Liver (tissue), 9 donors: Measurements from ENCODE around the gene ERBB2. TPM values are rescaled to one million over a fixed set of nuclear protein-coding genes. Genes with fewer than 3 reads are reported as not detected.

ENCODE experiments used
- DNase-seq: peaks from one replicate; pipeline ENCODE4 v3.0.0-alpha.2; 2017; ENCODE audit warnings: low spot score
- H3K27ac ChIP-seq, 2 donors: one replicate each; pipeline ENCODE4 v1.7.0; 2013; ENCODE audit warnings: inconsistent platforms in 2 of 2, low read length in 2 of 2, control low read depth in 1 of 2, low read depth in 1 of 2, mild to moderate bottlenecking in 1 of 2
- H3K27me3 ChIP-seq, 4 donors: one replicate each; pipeline versions ENCODE4 v1.6.1 to v1.7.0; 2013; ENCODE audit warnings: low read length in 3 of 4, inconsistent platforms in 1 of 4, mild to moderate bottlenecking in 1 of 4, moderate library complexity in 1 of 4; ENCODE audit not compliant: control insufficient read depth in 4 of 4, insufficient read depth in 4 of 4
- H3K36me3 ChIP-seq, 4 donors: one replicate each; pipeline versions ENCODE4 v1.6.1 to v1.7.0; 2013; ENCODE audit warnings: low read length in 3 of 4, mild to moderate bottlenecking in 3 of 4, low read depth in 1 of 4, moderate library complexity in 1 of 4; ENCODE audit not compliant: control insufficient read depth in 4 of 4, insufficient read depth in 3 of 4
- H3K4me1 ChIP-seq, 4 donors: one replicate each; pipeline versions ENCODE4 v1.6.1 to v1.7.0; 2013; ENCODE audit warnings: low read length in 3 of 4, mild to moderate bottlenecking in 3 of 4, moderate library complexity in 1 of 4; ENCODE audit not compliant: control insufficient read depth in 4 of 4, insufficient read depth in 4 of 4
- H3K4me3 ChIP-seq, 3 donors: one replicate each; pipeline versions ENCODE4 v1.6.1 to v1.7.0; 2013; ENCODE audit warnings: low read length in 3 of 3, control low read depth in 1 of 3, low read depth in 1 of 3, mild to moderate bottlenecking in 1 of 3
- H3K9ac ChIP-seq, 2 donors: one replicate each; pipeline ENCODE4 v1.7.0; 2013; ENCODE audit warnings: low read length in 2 of 2, mild to moderate bottlenecking in 2 of 2, moderate library complexity in 2 of 2, control low read depth in 1 of 2, low read depth in 1 of 2
- H3K9me3 ChIP-seq, 4 donors: one replicate each; pipeline versions ENCODE4 v1.6.1 to v1.7.0; 2013; ENCODE audit warnings: low read length in 3 of 4; ENCODE audit not compliant: control insufficient read depth in 4 of 4
- ATF3 ChIP-seq: IDR thresholded peaks from 2 replicates; pipeline ENCODE4 v1.6.1; 2016; ENCODE audit warnings: antibody characterized with exemption
- EGR1 ChIP-seq, 2 donors: IDR thresholded peaks; 2 replicates each; pipeline ENCODE4 v1.6.1; 2016 to 2018; ENCODE audit warnings: antibody characterized with exemption in 2 of 2, low read depth in 2 of 2
- FOXA1 ChIP-seq: IDR thresholded peaks from 2 replicates; pipeline ENCODE4 v1.6.1; 2016; ENCODE audit warnings: antibody characterized with exemption
- FOXA2 ChIP-seq: IDR thresholded peaks from 2 replicates; pipeline ENCODE4 v1.6.1; 2016; ENCODE audit warnings: antibody characterized with exemption
- HNF4A ChIP-seq, 2 donors: conservative IDR thresholded peaks; 2 replicates each; pipeline ENCODE4 v1.6.1; 2016; ENCODE audit warnings: antibody characterized with exemption in 2 of 2, mild to moderate bottlenecking in 2 of 2
- HNF4G ChIP-seq: IDR thresholded peaks from 2 replicates; pipeline ENCODE4 v1.6.1; 2016; ENCODE audit warnings: antibody characterized with exemption
- JUND ChIP-seq, 2 donors: IDR thresholded peaks; 2 replicates each; pipeline ENCODE4 v1.6.1; 2016; ENCODE audit warnings: antibody characterized with exemption in 2 of 2
- NR2F2 ChIP-seq: IDR thresholded peaks from 2 replicates; pipeline ENCODE4 v1.6.1; 2016; ENCODE audit warnings: antibody characterized with exemption
- RAD21 ChIP-seq, 2 donors: IDR thresholded peaks; 2 replicates each; pipeline ENCODE4 v1.6.1; 2016; ENCODE audit warnings: antibody characterized with exemption in 2 of 2, mild to moderate bottlenecking in 2 of 2
- RXRA ChIP-seq, 2 donors: IDR thresholded peaks; 2 replicates each; pipeline ENCODE4 v1.6.1; 2017 to 2018; ENCODE audit warnings: antibody characterized with exemption in 2 of 2, mild to moderate bottlenecking in 1 of 2
- SP1 ChIP-seq: IDR thresholded peaks from 2 replicates; pipeline ENCODE4 v1.6.1; 2018; ENCODE audit warnings: antibody characterized with exemption, mild to moderate bottlenecking
- TAF1 ChIP-seq: conservative IDR thresholded peaks from 2 replicates; pipeline ENCODE4 v1.6.1; 2016; ENCODE audit warnings: antibody characterized with exemption, mild to moderate bottlenecking
- YY1 ChIP-seq: IDR thresholded peaks from 2 replicates; pipeline ENCODE4 v1.6.1; 2016; ENCODE audit warnings: antibody characterized with exemption, mild to moderate bottlenecking
- ZBTB33 ChIP-seq: IDR thresholded peaks from 2 replicates; pipeline ENCODE4 v1.6.1; 2016; ENCODE audit warnings: antibody characterized with exemption
- WGBS: extraction: QIAGEN DNeasy Blood & Tissue Kit; methylation state at CpG from one replicate; pipeline ENCODE4 v1.1.7; 2013; 5-methylcytosine and 5-hydroxymethylcytosine counted together
- polyA plus RNA-seq, 2 donors: library from polyadenylated mRNA; stranded (reverse) in 1 of 2; unstranded in 1 of 2; fragments of 200-250 nt in 1 of 2; fragments of >200 nt in 1 of 2; fragmentation: Nextera tagmentation in 1 of 2; extraction: Ambion mirVana in 1 of 2; gene quantifications; one replicate each; pipeline versions ENCODE4 v1.2.1 to v1.2.3, GENCODE V29; 2013 to 2015
- total RNA-seq, 2 donors: library from RNA; depleted of rRNA; stranded (reverse); fragments of >200 nt; gene quantifications; one replicate each; pipeline ENCODE4 v1.2.3, GENCODE V29; 2014
- TF ChIP-seq, protein P1 (sequence below): IDR thresholded peaks from 2 replicates; pipeline ENCODE4 v1.6.1; 2016; ENCODE audit warnings: antibody characterized with exemption
- TF ChIP-seq, protein P2 (sequence below): IDR thresholded peaks from 2 replicates; pipeline ENCODE4 v1.6.1; 2016; ENCODE audit warnings: antibody characterized with exemption, mild to moderate bottlenecking
- TF ChIP-seq, protein P3 (sequence below): fragments of 150-350 bp; IDR thresholded peaks from 2 replicates; pipeline ENCODE4 v1.5.1; 2017; ENCODE audit warnings: improper control_type of control experiment, low read depth, low read length; ENCODE audit not compliant: missing input control
- donor health status: healthy.
- donor health status: healthy.
- donor health status: healthy.
- donor health status: healthy.
- donor health status: healthy.

Gene ERBB2
- total and polyA plus RNA-seq, 4 donors: 4.7 to 28.8 (median 15.7) TPM

DNA sequence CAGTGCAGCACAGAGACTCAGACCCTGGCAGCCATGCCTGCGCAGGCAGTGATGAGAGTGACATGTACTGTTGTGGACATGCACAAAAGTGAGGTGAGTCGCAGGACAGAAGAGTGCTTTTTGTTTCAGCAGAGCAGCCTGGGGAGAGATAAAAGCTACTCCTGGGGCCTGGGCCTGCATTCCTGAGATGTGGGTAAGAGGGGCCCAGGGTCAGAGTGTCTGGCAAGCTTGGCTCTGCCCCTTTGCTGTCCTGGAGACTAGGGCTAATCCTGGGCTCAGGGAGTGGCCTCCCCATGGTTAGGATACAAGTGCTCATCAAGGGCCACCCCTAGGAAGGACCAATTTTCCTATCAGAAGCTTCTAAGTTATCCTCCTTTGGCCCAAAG, 4.8 kb upstream of the ERBB2 start:
- H3K27me3 ChIP-seq: no peaks in the 10 kb centered on the region
- H3K27ac ChIP-seq: peak overlapping the region; percentile 12 to 66
- TF ChIP-seq FOXA2 (no peak), ATF3 (no peak), TAF1 (no peak), SP1 (no peak), FOXA1 (no peak), HNF4A (conservative IDR thresholded peaks at IDR 0.05) (no peak), NR2F2 (no peak), JUND (IDR thresholded peaks at IDR 0.05) (no peak), RXRA (IDR thresholded peaks at IDR 0.05) (no peak), EGR1 (IDR thresholded peaks at IDR 0.05; ENCODE audit: low read depth in 2 of 2) (no peak), ZBTB33 (no peak), HNF4G (no peak)
- TF ChIP-seq, protein P1, sequence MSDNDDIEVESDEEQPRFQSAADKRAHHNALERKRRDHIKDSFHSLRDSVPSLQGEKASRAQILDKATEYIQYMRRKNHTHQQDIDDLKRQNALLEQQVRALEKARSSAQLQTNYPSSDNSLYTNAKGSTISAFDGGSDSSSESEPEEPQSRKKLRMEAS: no peak
- TF ChIP-seq, protein P2, sequence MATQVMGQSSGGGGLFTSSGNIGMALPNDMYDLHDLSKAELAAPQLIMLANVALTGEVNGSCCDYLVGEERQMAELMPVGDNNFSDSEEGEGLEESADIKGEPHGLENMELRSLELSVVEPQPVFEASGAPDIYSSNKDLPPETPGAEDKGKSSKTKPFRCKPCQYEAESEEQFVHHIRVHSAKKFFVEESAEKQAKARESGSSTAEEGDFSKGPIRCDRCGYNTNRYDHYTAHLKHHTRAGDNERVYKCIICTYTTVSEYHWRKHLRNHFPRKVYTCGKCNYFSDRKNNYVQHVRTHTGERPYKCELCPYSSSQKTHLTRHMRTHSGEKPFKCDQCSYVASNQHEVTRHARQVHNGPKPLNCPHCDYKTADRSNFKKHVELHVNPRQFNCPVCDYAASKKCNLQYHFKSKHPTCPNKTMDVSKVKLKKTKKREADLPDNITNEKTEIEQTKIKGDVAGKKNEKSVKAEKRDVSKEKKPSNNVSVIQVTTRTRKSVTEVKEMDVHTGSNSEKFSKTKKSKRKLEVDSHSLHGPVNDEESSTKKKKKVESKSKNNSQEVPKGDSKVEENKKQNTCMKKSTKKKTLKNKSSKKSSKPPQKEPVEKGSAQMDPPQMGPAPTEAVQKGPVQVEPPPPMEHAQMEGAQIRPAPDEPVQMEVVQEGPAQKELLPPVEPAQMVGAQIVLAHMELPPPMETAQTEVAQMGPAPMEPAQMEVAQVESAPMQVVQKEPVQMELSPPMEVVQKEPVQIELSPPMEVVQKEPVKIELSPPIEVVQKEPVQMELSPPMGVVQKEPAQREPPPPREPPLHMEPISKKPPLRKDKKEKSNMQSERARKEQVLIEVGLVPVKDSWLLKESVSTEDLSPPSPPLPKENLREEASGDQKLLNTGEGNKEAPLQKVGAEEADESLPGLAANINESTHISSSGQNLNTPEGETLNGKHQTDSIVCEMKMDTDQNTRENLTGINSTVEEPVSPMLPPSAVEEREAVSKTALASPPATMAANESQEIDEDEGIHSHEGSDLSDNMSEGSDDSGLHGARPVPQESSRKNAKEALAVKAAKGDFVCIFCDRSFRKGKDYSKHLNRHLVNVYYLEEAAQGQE: no peak
- TF ChIP-seq, protein P3, sequence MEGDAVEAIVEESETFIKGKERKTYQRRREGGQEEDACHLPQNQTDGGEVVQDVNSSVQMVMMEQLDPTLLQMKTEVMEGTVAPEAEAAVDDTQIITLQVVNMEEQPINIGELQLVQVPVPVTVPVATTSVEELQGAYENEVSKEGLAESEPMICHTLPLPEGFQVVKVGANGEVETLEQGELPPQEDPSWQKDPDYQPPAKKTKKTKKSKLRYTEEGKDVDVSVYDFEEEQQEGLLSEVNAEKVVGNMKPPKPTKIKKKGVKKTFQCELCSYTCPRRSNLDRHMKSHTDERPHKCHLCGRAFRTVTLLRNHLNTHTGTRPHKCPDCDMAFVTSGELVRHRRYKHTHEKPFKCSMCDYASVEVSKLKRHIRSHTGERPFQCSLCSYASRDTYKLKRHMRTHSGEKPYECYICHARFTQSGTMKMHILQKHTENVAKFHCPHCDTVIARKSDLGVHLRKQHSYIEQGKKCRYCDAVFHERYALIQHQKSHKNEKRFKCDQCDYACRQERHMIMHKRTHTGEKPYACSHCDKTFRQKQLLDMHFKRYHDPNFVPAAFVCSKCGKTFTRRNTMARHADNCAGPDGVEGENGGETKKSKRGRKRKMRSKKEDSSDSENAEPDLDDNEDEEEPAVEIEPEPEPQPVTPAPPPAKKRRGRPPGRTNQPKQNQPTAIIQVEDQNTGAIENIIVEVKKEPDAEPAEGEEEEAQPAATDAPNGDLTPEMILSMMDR: no peak
- no peak for DNase-seq
- no peaks in the 10 kb centered on the region for H3K9me3 ChIP-seq
- peaks cover 9 to 36% (median 22%) of the 10 kb centered on the region in 4 donors for H3K4me1 ChIP-seq
- H3K4me3 ChIP-seq: no peak overlapping the region
- H3K9ac ChIP-seq: no peak overlapping the region
- WGBS: 93% methylated on average over 2 of the region's 2 CpGs
- H3K36me3 ChIP-seq: peaks cover 0 to 2% (median 0%) of the 10 kb centered on the region in 4 donors

- WGBS: 89% methylated on average over 6 of the region's 6 CpGs
- no peak overlapping the region for H3K9ac ChIP-seq
- TF ChIP-seq NR2F2 (no peak), ZBTB33 (no peak), HNF4A (conservative IDR thresholded peaks at IDR 0.05) (no peak), RAD21 (IDR thresholded peaks at IDR 0.05) (no peak), ATF3 (no peak), HNF4G (no peak), JUND (IDR thresholded peaks at IDR 0.05) (no peak), EGR1 (IDR thresholded peaks at IDR 0.05; ENCODE audit: low read depth in 2 of 2) (no peak), RXRA (IDR thresholded peaks at IDR 0.05) (no peak), TAF1 (no peak), YY1 (no peak), FOXA2 (no peak)
- TF ChIP-seq, protein P1: no peak
- TF ChIP-seq, protein P3: no peak
Measured at GRCh38 chr17:39696731-39697130, 3.1 kb upstream of the ERBB2 start.

More at GRCh38 chr17:39696731-39697130, 3.1 kb upstream of the ERBB2 start:
- no peaks in the 10 kb centered on the region for H3K9me3 ChIP-seq
- DNase-seq: no peak
- H3K27ac ChIP-seq: no peak overlapping the region
- peaks cover 13 to 45% (median 30%) of the 10 kb centered on the region in 4 donors for H3K4me1 ChIP-seq
- H3K36me3 ChIP-seq: no peaks in the 10 kb centered on the region
- H3K27me3 ChIP-seq: no peaks in the 10 kb centered on the region
- H3K4me3 ChIP-seq: no peak overlapping the region
